Stimulated activated CD4-positive, alpha-beta T cell treated with anti-CD3 and anti-CD28 coated beads, Interleukin-2, amount 100 ng/mL, for 24 hours (primary cell): ENCODE measurements around the gene VWA5B2.

Source experiments
- DNase-seq, 2 donors: peaks; one replicate each; pipeline ENCODE4 v3.0.0-alpha.2; 2020

VWA5B2 gene

GRCh38 chr3:184227481-184227935, 1.9 kb upstream of the VWA5B2 start:
- peak; percentile 57 to 58 for DNase-seq

DNA sequence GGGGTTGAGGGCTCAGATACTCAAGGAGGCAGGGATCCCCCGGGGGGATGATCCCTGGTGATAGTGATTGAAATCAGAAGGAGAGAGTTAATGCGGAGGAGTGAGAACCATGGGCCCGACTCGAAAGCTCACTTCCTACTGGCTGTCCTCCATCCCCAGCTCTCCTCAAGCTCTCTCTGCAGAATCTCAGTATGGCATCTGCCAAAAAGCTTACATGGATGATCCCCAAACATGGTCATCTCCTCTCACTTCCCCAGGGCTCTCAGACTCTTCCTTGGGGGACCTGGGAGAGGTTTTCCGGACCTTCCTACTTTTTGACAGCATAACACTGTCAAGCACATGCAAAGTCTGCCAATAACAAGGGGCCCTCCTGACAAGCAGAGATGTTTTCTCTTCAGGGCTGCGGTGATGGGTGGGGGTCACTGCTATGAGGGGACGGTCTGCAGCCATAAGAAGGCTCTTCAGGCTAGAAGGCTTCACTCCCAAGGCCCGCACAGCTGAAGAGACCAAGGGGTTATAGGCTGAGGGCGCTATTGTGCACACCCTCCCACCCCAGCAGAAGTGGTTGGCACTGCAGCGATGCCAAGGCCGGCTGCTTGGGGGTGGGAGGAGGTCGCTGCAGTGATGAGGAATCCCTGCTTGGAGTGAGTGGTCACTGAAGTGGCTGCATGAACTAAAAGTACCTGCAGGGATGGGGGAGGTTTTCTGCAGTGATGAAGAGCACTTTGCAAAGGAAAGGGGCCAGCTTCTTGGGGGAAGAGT, 828 bp upstream of the VWA5B2 start:
- no peak for DNase-seq

DNA sequence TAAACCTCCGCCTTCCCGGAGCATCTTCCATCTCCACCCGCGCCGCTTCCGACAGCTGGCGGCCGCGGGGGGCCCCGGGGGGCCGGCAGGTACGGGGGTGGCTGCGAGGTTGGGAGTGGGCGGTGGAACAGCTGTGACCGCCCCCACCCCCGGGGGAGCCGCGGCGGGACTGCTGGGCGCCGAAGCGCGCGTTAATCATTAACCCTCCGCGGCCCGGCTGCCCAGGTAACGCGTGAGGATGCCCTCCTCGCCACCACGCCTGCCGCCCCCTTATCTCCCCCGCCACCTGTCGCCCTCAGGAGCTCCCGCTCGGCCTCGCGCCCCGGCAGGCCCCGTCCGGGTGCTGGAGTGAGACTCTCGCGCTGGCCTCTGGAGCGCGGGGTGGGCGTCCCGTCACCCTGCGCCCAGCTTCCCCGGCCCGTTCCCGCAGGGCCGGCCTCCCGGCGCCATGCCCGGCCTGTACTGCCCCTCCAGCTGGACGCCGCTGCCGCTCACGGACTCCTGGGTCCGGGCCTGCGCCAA, 757 bp downstream of the VWA5B2 start:
- no peak for DNase-seq

DNA sequence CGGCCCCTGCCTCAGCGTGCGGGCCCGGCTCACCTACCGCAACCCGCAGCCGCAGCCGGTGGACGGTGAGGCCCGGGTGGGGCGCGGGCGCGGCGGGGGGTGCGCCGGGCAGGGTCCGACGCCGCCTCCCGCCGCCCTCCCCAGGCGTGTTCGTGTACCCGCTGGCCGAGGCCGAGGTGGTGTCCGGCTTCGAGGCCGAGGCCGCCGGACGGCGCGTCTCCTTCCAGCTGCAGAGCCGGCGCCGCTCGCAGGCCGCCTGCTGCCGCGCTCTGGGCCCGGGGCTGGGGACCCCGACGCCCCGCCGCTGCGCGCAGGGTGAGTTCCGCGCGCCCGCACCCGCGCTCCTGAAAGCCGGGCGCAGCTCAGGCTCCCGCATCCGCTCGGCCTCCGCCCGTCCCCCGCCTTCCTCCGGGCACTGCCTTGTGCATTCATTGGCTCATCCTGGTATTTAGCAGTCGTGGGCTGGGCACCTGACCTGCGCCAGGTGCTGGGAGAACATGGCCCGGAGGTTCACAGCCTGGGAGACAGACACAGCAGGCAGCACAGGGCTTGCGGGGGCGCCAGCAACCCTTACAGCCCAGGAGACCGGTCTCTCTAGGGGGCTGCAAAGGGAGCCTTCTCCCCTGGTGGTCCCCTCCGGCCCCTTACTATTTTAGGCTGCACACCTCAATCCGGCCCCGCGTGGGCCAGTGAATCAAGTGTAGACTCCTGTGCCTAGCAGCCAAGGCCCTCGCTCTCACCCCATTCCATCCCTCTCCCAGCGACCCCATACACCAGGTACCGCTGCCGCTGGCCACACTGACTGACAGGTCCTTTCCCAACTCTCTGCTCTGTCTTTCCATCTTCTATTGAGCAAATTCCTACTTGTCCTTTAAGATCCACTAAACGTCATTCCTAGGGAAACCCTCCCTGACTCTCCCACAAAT, 1.5 kb downstream of the VWA5B2 start:
- DNase-seq, result no peak

DNA sequence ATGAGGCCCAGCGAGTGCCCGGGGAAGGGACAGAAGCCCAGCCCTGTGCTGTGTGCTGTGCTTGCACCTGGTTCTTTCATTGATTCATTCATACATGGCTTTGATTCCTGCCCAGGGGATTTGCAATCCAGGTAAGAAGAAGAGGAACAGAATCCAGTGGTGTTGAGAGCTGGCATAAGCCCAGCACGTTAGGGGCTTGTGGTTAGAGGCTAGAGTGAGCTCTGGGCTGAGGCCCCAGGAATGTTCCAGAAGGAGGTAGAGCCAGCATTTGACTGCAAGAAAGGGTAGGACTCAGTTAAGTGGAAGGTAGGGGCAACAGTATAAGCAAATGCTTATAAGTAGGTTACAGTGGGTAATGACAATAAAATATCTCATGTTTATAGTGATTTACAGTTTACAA, 2.3 kb downstream of the VWA5B2 start:
- no peak for DNase-seq

DNA sequence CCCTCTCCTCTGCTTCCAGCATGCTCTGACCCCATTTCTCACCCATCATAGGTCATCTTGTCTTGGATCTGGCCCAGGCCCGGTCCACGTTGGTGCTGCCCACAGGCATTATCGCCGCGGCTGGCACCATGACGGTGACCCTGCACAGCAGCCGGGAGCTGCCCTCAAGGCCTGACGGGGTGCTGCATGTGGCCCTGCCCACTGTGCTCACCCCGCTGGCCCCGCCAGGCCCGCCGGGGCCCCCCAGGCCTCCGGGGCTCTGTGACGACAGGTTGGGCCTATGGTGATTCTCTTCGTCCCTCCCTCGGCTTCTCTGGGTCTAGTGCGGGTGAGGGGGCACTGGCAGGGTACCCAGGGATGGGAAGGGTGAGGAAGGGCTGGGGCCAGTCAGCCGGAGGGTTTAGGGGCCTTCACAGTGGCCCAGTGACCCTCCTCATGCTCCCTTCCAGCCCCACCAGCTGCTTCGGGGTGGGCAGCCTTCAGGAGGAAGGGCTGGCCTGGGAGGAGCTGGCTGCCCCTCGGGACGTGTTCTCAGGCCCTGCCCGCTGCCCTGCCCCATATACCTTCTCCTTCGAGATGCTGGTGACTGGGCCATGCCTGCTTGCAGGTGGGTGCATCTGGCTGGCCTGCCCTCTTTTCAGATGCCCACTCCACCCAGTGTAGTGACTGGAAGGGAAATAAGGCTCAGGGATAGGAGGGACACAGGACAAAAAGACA, 3.9 kb downstream of the VWA5B2 start:
- DNase-seq, result no peak

DNA sequence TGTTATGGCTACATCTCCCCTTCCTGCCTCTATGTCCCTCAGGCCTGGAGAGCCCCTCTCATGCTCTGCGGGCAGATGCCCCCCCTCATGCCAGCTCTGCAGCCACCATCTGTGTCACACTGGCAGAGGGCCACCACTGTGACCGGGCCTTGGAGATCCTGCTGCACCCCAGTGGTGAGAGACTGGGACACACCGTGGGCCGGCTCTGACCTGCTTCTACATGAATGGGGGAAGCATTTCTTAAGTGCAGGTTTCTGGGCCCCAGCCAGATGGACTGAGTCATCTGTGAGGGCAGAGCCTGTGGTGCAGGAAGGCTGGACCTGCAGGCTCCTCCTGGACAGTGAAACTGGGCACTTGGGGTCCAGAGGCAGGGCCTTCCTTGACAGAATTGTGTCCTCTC, 4.8 kb downstream of the VWA5B2 start:
- DNase-seq, result no peak

- no peak for DNase-seq
These were observed 5.4 kb downstream of the VWA5B2 start for GRCh38 chr3:184234671-184235380.

DNA sequence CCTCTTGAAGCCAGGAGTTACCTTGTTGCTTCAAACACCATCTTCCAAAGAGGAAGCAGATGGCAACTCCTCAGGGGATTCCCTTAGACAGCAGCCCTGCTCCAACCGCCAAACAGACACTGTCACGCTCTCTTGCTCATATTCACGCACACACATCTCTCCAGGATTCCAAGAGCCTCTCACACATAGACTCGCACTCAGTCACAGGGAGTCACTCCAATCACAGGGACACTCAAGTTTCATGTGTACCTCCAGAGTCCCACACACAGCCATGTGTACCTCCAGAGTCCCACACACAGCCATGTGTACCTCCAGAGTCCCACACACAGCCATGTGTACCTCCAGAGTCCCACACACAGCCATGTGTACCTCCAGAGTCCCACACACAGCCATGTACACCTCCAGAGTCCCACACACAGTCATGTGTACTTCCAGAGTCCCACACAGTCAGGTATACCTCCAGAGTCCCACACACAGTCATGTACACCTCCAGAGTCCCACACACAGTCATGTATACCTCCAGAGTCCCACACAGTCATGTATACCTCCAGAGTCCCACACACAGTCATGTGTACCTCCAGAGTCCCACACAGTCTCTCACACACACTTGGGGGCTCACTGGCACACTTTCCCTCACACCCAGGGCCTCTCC, 6.1 kb downstream of the VWA5B2 start:
- no peak for DNase-seq

DNA sequence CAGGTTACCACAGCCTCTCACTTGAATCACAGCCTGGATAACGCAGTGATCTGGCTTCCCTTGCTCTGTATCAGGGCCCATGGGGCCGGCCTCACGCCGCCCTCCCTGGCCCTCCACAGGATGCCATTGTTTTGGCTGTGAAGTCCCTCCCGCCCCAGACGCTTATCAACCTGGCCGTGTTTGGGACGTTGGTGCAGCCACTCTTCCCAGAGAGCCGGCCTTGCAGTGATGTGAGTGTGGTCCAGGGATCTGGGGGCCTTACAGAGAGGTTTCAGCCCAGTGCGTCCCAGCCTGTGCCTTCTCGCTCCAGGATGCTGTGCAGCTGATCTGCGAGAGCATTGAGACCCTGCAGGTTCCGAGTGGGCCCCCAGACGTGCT, 6.6 kb downstream of the VWA5B2 start:
- no peak for DNase-seq

- DNase-seq, result no peak
These were observed 7.3 kb downstream of the VWA5B2 start for GRCh38 chr3:184236636-184237035.

- DNase-seq, result no peak
These were observed 7.8 kb downstream of the VWA5B2 start for GRCh38 chr3:184237211-184237610.

GRCh38 chr3:184237807-184238206, 8.4 kb downstream of the VWA5B2 start:
- no peak for DNase-seq

GRCh38 chr3:184238246-184238818, 8.9 kb downstream of the VWA5B2 start:
- DNase-seq, result no peak

DNA sequence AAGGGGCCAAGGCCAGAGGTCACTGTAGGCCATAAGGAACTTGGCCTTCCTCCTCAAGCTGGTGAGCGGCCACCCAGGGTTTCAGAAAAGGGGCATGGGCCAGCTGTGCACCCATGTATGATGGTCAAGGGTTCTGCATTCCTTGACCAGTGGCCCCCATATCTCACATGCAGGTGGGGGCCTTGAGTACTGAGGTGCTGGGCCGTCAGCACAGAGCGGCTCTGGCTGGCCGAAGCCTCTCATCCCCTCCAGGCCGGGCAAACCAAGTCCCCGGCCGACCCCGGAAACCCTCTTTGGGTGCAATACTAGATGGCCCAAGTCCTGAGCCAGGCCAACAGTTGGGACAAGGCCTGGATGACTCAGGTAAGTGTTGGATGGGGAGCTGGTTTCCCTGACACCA, 9.8 kb downstream of the VWA5B2 start:
- no peak for DNase-seq

DNA sequence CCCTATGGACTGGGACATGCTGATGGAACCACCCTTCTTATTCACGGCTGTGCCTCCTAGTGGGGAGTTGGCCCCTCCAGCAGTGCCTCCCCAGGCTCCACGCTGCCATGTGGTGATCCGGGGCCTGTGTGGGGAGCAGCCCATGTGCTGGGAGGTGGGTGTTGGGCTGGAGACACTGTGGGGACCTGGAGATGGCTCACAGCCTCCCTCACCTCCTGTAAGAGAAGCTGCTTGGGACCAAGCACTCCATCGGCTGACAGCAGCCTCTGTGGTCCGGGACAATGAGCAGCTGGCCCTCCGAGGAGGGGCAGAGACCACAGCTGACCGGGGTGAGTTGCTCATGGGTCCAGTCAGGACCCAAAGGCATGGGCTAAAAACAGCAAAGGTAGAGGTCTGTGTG, 10.3 kb downstream of the VWA5B2 start:
- DNase-seq, result no peak

- DNase-seq, result no peak
These were observed 11.2 kb downstream of the VWA5B2 start for GRCh38 chr3:184240384-184241140.

DNA sequence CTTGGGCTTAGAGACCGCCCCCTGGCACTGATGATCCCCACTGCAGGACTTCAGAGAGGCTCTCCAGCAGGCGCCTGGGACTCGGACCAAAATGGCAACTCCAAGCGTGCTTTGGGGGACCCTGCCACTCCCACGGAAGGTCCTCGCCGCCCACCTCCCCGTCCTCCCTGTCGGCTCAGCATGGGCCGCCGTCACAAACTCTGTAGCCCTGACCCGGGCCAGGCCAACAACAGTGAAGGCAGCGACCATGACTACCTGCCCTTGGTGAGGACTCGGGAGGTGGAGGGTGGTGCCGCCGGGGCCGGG, 11.7 kb downstream of the VWA5B2 start:
- DNase-seq, result no peak

DNA sequence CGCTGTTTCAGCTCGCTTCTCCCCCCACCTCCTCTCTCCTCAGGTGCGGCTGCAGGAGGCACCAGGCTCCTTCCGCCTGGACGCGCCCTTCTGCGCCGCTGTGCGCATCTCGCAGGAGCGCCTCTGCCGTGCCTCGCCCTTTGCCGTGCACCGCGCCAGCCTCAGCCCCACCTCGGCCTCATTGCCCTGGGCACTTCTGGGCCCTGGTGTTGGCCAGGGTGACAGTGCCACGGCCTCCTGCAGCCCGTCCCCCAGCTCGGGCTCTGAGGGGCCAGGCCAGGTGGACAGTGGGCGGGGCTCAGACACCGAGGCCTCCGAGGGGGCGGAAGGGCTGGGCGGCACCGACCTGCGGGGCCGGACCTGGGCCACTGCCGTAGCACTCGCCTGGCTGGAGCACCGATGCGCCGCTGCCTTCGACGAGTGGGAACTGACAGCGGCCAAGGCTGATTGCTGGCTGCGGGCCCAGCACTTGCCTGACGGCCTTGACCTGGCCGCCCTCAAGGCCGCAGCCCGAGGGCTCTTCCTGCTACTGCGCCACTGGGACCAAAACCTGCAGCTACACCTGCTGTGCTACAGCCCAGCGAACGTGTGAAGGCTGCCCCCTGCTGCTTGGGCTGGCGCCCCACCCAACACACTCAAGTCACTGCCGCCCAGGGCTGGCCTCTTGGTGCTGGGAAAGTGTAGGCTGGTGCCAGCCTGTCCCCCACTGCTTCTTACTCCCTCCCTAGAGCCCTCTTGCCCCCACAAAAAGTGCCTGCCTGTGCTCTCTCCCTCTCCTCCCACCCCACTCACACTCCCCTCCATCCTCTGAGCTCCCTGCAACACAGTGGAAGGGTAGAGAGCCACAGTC, 12.3 kb downstream of the VWA5B2 start:
- no peak for DNase-seq

GRCh38 chr3:184242297-184242685, 12.9 kb downstream of the VWA5B2 start:
- no peak for DNase-seq
